ENCODE data around the gene ITFG1.

- TF ChIP-seq POLR2A (IDR thresholded peaks at IDR 0.05; ENCODE audit: low read length) (no peak), GATA1 (IDR thresholded peaks at IDR 0.05; ENCODE audit: low read depth, low read length) (no peak)
Measured at GRCh38 chr16:47140686-47141085, 320.2 kb downstream of the ITFG1 start.

Measured in erythroblast (primary cell).